ENCODE measurements around the gene DKC1. TPM values are rescaled to one million over a fixed set of nuclear protein-coding genes. Genes with fewer than 3 reads are reported as not detected.

The DKC1 gene
- total and polyA plus RNA-seq, 2 experiments from 2014 or later = 27.8 to 38.9 TPM

- H4K20me1 ChIP-seq (ENCODE audit: insufficient read depth, poor library complexity, severe bottlenecking) = no peaks in the 10 kb centered on the region
- WGBS (ENCODE audit: low lambda C conversion rate, missing lambda C conversion rate) = 70% methylated on average over 11 of the region's 11 CpGs
- TF ChIP-seq CTCF (IDR thresholded peaks at IDR 0.05; ENCODE audit: poor library complexity) = no peak
- no peak for TF ChIP-seq EZH2phosphoT487 (IDR thresholded peaks at IDR 0.05; ENCODE audit: low read depth, severe bottlenecking, unreplicated experiment)
- TF ChIP-seq EZH2 (IDR thresholded peaks at IDR 0.05; ENCODE audit: borderline replicate concordance) = no peak
- H3K4me1 ChIP-seq (ENCODE audit: insufficient read depth) = no peaks in the 10 kb centered on the region
- H3K4me3 ChIP-seq = no peak overlapping the region
- H3K27ac ChIP-seq = no peak overlapping the region
- no peaks in the 10 kb centered on the region for H3K27me3 ChIP-seq
- no peaks in the 10 kb centered on the region for H3K9me2 ChIP-seq (replicated peaks; ENCODE audit: insufficient read depth)
- no peak for DNase-seq (ENCODE audit: low spot score)
- no peaks in the 10 kb centered on the region for H3K36me3 ChIP-seq (replicated peaks; ENCODE audit: insufficient read depth, low read depth)
- no peak overlapping the region for H3K4me2 ChIP-seq
- no peaks in the 10 kb centered on the region for H3K9me3 ChIP-seq (ENCODE audit: low read depth)
- no peak overlapping the region for H2AFZ ChIP-seq
- no peaks in the 10 kb centered on the region for H3K79me2 ChIP-seq
Observed at GRCh38 chrX:154818916-154819770, 56.5 kb downstream of the DKC1 start.

GRCh38 chrX:154819771-154820341 lies 57.2 kb downstream of the DKC1 start:
- no peaks in the 10 kb centered on the region for H3K9me3 ChIP-seq (ENCODE audit: low read depth)
- no peak overlapping the region for H2AFZ ChIP-seq
- no peaks in the 10 kb centered on the region for H3K27me3 ChIP-seq
- no peaks in the 10 kb centered on the region for H3K4me1 ChIP-seq (ENCODE audit: insufficient read depth)
- no peaks in the 10 kb centered on the region for H4K20me1 ChIP-seq (ENCODE audit: insufficient read depth, poor library complexity, severe bottlenecking)
- no peak for DNase-seq (ENCODE audit: low spot score)
- H3K27ac ChIP-seq = no peak overlapping the region
- no peaks in the 10 kb centered on the region for H3K36me3 ChIP-seq (replicated peaks; ENCODE audit: insufficient read depth, low read depth)
- H3K79me2 ChIP-seq = no peaks in the 10 kb centered on the region
- H3K4me2 ChIP-seq = no peak overlapping the region
- 69% methylated on average over 7 of the region's 7 CpGs for WGBS (ENCODE audit: low lambda C conversion rate, missing lambda C conversion rate)
- TF ChIP-seq EZH2phosphoT487 (IDR thresholded peaks at IDR 0.05; ENCODE audit: low read depth, severe bottlenecking, unreplicated experiment) (no peak), CTCF (IDR thresholded peaks at IDR 0.05; ENCODE audit: poor library complexity) (no peak), EZH2 (IDR thresholded peaks at IDR 0.05; ENCODE audit: borderline replicate concordance) (no peak)
- no peaks in the 10 kb centered on the region for H3K9me2 ChIP-seq (replicated peaks; ENCODE audit: insufficient read depth)
- no peak overlapping the region for H3K4me3 ChIP-seq

- no peak overlapping the region for H3K4me3 ChIP-seq
- no peak overlapping the region for H3K27ac ChIP-seq
- H3K4me1 ChIP-seq (ENCODE audit: insufficient read depth) = no peaks in the 10 kb centered on the region
- H3K36me3 ChIP-seq (replicated peaks; ENCODE audit: insufficient read depth, low read depth) = no peaks in the 10 kb centered on the region
- DNase-seq (ENCODE audit: low spot score) = no peak
- TF ChIP-seq EZH2 (IDR thresholded peaks at IDR 0.05; ENCODE audit: borderline replicate concordance) (no peak), CTCF (IDR thresholded peaks at IDR 0.05; ENCODE audit: poor library complexity) (no peak), EZH2phosphoT487 (IDR thresholded peaks at IDR 0.05; ENCODE audit: low read depth, severe bottlenecking, unreplicated experiment) (no peak)
- no peaks in the 10 kb centered on the region for H3K9me3 ChIP-seq (ENCODE audit: low read depth)
- no peak overlapping the region for H3K4me2 ChIP-seq
- no peaks in the 10 kb centered on the region for H4K20me1 ChIP-seq (ENCODE audit: insufficient read depth, poor library complexity, severe bottlenecking)
- H3K79me2 ChIP-seq = no peaks in the 10 kb centered on the region
- H3K9me2 ChIP-seq (replicated peaks; ENCODE audit: insufficient read depth) = no peaks in the 10 kb centered on the region
- H3K27me3 ChIP-seq = no peaks in the 10 kb centered on the region
- H2AFZ ChIP-seq = no peak overlapping the region
Observed at GRCh38 chrX:154821523-154821922, 58.9 kb downstream of the DKC1 start.

All from hepatocyte (in vitro differentiated cells).